T-helper 1 cell (primary cell): ENCODE measurements around the gene TSHZ1.

Experiments used
- DNase-seq, 5 donors: peaks; one replicate each; pipeline ENCODE4 v3.0.0-alpha.2; 2012 to 2020
- total RNA-seq, 4 donors: gene quantifications; one replicate each; lab custom pipeline; 2026; lab: John Stamatoyannopoulos, UW

The TSHZ1 gene, protein sequence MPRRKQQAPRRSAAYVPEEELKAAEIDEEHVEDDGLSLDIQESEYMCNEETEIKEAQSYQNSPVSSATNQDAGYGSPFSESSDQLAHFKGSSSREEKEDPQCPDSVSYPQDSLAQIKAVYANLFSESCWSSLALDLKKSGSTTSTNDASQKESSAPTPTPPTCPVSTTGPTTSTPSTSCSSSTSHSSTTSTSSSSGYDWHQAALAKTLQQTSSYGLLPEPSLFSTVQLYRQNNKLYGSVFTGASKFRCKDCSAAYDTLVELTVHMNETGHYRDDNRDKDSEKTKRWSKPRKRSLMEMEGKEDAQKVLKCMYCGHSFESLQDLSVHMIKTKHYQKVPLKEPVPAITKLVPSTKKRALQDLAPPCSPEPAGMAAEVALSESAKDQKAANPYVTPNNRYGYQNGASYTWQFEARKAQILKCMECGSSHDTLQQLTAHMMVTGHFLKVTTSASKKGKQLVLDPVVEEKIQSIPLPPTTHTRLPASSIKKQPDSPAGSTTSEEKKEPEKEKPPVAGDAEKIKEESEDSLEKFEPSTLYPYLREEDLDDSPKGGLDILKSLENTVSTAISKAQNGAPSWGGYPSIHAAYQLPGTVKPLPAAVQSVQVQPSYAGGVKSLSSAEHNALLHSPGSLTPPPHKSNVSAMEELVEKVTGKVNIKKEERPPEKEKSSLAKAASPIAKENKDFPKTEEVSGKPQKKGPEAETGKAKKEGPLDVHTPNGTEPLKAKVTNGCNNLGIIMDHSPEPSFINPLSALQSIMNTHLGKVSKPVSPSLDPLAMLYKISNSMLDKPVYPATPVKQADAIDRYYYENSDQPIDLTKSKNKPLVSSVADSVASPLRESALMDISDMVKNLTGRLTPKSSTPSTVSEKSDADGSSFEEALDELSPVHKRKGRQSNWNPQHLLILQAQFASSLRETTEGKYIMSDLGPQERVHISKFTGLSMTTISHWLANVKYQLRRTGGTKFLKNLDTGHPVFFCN (N-terminal part only)
- total RNA-seq, result 37.6 to 45.5 (median 43.7) reads per million in 4 donors

DNA sequence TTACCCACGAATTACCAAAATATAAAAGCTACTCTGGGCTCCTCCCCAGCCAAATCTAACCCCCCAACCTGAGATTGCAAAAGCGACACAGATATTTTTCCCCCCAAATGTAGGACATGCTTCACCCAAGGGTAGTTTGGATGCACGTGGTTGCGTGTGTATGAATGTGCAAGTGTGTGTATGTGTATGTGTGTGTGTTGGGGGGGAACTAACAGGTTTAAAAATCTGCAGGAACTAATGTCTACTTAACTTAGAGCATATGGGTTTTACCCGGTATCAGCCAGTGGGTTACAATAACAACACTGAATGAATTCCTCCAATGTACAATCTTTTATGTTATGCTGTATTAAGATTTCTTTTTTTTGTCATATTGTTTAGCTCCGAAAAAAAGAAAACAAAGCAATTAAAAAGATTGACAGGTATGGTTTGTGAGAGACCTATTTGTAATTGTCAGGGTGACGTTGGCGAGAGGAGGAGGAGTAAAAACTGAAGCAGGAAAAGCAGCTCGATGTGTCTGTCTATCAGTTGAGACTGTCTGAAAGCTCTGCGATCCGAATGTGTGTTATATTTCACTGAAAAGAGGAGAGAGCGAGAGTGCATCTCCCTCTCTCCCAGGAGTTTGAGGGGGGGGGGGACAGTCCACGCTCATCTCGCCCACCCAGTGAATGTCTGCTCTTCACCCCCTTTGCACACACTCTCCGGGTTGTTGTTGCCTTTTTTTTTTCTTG is at the start of gene TSHZ1:
TSS of gene TSHZ1 (plus strand) at position 524 of the 728 bp plus-strand sequence. CDS start 1,080 bp downstream, outside the sequence.
- DNase-seq, result peak in 4 of 5 donors; percentile 48 to 85 (median 60)

DNA sequence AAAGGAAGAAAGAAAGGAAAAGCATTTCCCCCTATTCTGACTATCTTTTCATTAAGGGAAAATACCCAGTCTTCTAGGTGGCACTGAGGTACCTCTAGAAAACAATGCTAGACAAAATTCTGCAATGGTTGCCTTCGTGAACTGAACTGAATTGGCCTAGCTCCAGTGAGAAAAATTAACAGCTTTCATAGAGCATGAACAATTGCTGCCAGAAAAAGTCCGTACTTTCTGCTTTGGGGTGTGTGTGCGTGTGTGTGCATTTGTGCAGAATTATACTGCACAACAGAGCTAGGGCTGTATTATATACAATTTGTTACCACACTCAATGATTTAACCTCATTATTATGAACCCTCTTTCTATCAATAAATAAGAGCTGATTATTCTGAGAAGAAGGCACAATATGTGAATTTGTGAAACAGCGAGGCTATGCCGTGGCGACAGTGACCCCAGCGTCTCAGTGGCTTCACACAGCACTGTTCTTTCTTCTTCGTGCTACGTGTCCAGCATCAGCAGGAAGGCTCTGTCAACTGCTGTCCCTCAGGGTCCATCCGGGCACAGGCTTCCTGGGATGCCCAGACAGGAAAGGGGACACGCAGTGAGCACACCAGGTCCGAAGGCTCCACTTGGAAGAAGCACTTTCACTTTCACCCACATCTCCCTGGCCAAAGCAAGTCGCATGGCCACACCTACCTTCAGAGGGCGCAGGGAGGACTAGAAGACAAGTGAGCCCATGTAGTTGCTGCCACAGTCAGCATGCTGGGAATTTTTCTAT is 49.2 kb upstream of the TSHZ1 start:
- peak in 2 of 5 donors; percentile 9 to 13 for DNase-seq

DNA sequence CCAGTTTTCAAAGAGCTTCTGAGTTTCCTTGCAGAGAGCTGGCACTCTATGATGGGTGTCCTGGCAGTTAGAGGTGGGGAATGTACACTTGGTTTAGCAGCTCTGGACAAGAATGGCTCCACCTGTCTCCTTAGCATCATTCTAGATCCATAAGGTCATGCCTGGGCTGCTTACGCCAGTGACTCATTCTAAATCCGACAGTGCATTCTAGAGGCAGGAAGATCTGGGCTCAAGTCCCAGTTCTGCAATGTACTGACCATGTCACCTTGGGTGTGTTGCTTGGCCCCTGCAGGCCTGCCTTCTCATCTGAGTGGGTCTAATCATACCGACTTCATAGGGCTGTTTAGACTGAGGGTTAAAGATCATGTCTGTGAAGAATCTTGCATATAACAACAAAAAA is 48.1 kb upstream of the TSHZ1 start:
- DNase-seq, result no peak

DNA sequence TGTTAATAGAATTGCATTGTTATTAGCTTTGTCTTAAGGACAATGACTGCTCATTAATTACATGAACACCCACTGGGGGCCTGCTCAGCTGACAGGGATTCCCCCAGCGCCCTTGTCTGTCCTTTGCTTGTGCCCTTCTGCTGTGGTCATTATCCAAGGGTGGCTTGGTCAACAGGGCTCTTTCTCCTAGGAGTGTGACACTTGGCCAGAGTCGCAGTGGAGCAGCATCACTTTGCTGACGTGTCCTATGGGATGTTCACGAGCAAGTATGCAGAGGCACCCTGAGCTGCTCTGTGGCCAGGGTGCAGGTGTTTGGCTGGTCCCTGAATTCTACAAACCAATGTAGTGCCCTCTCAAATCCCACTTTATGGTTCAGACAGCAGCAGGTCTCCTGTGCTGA is 47.6 kb upstream of the TSHZ1 start:
- DNase-seq, result no peak

DNA sequence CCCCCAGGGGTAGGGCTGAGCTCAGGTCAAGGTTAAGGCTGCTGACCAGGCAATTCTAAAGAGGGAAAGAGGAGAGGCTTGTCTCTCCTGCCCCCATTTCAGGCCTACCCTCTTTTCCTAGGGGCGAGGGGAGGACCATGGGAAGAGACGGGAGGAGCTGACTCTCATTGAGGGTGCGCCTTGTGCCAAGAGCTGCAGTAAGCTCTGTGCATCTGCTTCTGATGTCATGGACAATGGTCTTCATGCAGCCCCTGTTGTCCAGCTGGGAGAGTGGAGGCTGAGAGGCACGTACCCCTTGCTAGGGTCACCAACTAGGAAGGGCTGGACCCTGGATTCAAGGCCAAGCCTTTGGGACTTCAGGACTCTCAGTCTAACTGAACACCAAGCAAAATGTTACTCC is 46.9 kb upstream of the TSHZ1 start:
- DNase-seq, result no peak

DNA sequence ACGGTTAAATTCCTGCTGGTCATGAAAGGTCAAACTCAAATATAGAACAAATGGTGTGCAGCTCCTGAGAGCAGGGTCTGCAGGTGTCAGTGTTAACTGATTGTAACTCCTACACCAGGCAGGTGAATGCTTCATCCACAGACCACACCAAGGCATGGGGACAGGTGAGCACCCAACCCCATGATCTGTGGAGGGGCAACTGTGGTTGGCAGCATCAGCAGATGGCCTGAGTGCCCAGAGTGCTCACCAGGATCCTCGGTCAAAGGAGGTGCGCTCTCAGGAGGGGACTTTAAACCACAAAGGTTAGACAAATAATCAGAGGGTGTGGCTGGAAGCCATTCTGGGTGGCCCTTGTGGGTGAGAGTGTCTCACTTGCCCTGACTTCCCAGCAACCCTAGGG is 46.1 kb upstream of the TSHZ1 start:
- no peak for DNase-seq

DNA sequence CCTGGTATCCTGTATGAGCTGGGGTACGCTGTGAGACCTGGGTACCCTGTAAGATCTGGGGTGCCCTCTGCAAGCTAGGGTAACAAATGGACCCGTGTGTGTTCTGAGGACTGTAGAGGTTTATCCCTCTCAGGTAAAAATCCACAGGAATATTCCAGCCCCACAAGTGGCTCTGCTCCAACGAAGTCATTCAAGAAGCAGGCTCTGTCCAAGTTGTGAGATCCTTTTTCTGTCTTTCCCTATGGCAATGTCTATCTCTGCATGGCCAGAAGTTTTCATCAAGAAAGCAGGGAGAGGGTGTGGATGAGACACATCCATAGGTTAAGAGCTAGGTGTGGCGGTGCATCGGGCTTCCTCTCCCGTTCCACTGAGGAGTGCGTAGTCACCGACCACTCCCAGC is 44.7 kb upstream of the TSHZ1 start:
- no peak for DNase-seq

DNA sequence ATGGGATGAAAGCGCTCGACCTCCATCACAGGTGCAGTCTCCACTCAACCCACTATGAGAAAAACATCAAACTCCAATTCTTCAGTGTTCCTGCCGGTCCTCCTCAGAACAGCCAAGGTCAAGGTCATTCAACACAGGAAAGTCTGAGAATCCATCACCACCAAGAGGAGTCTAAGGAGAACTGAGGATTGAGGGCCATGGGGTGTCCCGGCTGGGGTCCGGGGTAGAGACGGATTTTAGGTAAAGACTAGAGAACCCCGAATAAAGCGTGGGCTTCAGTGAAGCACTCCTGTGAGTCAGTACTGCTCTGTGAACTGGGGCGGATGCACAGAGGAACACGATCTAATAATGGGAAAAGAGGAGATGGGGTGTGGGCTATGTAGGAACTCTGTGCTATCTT is 43.5 kb upstream of the TSHZ1 start:
- no peak for DNase-seq

DNA sequence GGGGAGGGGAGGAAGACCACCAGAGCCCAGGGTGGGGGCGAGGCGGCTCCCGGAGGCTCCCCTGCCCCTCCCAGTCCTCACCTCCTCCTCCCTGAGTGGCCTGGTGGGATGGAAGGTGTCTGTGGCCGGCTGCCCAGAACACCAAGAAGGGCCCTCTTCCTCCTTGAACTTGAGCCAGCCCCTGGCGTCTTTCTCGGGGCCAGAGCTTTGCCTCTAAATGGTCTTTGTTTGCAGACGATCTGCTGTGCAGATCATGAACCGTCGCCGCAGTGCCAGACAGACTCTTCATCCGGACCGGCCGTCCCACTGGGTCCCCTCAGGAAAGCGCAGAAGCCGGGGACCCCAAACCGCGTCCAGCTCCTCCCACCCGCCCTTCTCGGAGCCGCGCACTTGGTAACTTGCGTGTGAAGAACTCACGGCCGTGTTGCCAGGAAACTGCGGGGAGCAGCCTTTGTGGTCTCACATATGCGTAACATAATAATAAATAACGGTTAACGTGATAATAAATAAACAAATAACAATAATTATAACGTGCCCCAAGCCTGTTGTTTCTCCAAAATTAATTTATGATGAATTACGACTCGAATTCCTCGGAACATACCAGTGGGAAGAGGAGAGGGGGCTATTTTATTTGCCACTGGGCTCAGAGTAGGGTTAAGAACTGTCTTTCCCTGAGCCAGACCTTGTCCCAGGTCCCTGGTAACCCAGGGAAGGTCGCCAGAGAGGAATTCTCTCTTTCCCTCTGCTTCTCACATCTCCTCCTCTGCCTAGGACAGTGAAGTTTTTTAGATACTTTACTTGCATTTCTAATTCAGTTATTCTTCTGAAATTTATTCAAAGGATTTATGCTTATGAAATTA is 42.6 kb upstream of the TSHZ1 start:
- DNase-seq, result no peak

DNA sequence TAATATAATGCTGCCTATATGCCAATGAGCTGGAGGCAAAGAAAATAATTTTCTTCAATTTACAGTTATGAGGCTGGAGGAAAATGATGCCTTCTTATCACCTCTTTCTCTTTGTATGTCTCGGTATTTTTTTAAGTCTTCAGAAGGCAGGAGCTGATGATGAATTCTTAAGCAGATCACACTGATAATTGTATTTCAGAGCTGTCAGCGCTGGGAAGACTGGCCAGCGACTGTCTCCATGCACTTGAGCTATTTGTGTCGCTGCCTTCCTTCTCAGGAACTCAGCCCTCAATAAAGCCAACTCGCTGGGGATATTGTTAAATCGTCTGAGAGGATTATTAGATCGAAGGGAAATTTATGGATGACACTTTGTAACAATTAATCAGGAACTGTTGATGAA is 42.0 kb upstream of the TSHZ1 start:
- DNase-seq, result no peak

DNA sequence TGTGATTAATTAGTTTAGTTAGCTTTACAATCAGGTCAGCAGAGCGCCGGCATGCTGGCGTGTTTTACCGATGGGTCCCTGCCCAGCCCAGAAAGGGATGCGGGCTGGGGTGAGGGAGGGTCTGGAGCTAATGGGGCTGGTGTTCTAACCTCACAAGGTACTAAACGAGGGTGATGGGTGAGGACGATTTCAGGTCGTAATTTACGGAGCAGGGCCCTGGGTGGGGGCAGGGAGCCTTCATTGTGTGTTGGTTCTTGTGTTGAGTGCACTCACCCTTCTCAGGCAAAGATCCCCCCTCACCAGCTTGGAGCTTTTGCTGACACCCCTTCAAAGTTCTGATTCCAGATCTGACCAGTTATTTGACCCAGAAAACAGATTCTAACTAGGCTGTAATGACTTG is 41.2 kb upstream of the TSHZ1 start:
- DNase-seq, result no peak

DNA sequence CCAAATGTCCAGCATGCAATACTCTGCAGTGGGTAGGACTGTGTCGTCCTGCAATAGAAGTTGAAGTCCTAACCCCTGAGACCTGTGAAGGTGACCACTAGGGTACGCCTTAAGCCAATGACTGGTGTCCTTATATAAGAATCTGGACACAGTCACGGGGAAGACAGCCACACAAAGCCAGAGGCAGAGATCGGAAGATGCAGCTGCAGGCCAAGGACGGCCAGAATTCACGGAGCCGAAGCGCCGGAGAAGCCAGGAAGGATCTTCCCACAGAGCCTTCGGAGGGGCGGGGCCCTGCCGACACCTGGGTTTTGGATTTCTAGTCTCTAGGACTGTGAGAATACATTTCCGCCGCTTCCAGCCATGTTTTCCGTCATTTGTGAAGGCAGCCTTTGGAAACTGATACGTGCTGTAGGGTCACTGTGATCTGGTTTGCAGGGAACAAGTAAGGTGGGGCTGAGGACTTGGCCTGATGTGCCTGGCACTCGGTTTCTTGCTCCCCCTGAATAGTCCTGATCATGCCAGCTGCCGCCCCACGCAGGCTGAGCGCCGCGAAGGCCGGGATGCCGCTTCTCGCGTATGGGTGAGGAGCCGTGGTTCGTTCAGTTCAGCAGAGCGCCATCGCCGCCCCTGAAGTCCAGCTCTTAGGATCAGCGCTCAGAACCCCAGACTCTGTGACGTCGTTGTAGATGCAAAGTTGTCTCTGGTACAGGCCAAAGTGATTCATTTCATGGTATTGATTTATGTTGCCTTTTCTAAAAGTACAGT is 40.4 kb upstream of the TSHZ1 start:
- DNase-seq, result no peak

DNA sequence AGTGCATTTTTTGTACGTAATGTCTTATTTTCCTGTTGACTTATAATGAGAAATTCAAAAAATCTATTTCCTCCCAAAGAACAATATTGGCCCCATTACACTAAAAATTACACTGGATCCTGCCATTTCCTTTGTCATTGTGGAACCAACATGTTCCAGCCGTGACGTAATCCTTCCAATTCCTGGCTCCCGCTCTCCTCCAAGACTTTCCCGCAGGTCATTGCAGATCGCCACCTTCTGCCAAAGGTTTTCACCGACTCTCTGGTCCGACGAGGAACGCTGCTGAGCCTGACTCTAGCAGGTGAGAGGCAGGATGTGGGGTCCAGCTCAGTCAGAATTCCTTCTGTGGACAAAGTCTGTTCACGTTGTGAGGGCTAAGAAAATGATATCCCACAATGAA is 39.7 kb upstream of the TSHZ1 start:
- DNase-seq, result no peak

DNA sequence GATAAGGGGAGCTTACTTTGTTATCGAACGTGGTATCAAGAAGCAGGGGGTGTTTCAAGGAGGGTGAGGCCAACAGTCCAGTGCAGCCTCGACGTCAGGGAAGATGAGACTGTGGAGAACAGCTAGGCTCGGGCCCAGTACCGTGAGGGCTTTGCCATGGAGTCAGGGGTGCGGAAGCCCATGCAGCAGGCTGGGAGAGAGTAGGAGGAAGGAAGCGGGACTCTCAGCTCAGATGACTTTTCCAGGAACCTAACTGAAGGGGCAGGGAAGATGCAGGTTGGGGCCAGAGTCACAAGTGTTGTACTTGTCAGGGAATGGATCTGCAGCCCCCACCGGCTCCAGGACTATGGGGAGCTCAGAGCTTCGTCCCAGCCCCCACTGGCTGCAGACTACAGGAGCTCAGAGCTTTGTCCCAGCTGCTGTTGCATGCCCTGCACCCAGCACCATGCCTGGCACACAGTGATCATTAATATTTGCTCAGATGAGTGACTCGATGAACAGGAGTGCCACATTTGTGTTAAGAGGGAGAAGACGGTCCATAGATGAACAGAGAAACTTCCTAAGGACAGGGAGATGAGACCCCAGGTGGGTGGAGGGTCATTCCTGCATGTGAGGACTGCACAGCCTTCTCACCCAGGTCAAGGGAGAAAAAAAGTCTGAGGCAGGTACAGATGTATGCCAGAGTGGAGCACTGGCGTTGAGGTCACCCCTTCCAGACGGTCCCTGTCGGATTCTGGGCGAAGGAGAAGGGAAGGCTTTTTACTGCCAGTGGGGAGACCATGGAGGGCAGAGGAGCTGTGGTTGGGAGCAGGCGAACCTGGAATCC is 38.1 kb upstream of the TSHZ1 start:
- DNase-seq, result no peak

DNA sequence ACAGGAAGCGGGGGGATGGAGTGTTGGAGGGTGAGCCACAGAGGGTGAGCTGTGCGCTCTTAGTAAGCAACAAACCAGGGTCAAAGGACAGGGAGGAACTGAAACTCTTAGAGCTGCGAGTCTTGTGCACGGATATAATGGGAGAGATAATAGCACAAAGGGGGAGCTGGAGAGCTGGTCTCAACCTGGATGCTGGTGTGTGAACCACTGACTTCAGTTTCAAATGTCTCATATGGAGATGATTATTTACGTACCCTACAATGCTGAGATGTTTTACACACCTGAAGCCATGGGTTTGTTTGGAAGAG is 37.5 kb upstream of the TSHZ1 start:
- DNase-seq, result no peak

DNA sequence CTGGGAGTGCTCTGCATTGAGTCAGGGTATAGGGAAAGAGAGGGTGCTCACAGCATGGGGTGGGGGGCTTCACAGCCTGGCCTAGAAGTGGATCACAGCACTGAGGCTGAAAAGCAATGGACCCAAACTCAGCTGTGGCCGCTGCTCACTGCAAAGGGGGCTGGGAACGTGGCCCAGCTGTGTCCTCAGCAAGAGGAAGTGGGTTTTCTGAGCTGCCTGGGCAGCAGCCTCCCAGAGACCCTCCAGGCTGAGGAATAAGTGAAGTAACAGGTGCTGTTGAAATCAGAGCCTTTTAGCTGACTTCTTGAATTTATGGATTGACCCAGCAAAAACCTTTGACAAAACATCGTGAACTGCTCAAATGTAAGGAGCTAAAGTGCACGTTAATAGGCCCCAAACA is 36.9 kb upstream of the TSHZ1 start:
- DNase-seq, result no peak

DNA sequence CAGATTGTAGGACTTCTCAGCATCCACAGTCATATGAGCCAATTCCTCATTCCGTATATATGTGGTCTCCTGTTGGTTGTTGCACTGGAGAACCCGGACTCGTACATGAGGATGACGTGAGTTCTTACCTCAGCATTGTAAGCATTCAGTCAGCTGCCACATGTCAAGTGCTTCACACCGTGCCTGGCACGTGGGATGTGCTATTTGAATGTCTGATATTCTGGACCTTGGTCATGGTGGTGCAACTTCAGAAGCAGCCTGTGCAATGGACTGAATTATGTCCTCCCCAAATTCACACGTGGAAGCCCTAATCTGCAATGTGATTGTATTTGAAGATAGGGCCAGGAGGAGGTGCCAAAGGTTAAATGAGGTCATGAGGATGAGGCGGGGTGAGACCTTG is 33.7 kb upstream of the TSHZ1 start:
- DNase-seq, result no peak

DNA sequence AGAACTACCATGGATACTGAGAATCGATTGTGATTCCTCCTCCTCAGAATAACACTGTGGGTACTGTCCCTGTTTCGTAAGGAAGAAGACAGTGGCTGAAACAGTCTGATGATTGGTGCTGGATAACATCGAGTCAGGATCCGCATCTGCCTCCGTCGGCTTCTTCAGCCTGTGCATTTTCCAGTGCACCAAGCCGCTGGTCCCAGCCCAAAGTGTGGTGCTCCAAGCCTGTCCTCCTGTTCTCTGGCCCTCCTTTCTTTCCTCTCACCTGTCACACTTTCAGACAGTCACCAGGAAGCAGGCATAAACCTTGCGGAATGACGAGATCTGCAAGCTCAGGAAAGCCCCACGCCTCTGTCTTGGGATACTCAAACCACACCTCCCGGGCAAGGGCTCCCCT is 32.2 kb upstream of the TSHZ1 start:
- DNase-seq, result no peak

DNA sequence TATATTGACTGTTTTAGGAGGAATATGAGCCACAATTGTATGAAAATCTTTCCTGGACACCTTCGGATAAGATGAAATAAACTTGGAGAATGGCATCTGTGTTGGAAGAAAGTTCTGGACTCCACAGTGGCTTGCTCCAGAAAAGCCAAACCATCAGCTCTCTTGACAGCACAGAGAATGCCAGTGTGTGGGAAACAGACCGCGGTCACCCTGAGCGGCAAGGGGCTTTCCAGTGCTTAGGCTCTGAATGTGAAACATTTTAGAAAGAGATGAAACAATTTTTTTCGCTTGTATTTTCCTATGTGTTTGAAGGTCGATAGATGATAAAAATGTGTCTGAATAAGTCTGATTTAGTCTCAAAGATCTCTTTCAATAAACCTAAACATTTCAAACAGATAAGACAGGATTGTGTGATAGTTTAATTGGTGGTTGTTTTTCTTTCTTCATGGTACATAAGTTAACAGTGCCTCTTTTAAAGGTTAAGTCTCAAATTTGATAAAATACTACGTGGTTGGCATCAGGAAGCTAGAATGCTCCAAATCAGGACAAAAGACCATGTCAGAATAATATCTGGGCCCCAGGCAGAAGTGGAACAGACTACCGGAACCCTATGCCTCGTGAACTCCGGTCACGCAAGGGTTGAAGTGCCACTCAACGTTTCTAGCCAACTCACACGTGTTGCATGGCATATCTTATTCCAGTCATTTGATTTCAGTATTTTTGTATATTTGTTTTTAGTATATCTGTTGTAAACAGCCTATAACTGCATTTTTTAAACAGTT is 30.6 kb upstream of the TSHZ1 start:
- DNase-seq, result no peak
